HepG2 (cell line): Measurements from ENCODE around the gene ATP2B2. TPM values are rescaled to one million over a fixed set of nuclear protein-coding genes. Genes with fewer than 3 reads are reported as not detected.
A peak's percentile ranks its signal among the peaks of the same experiment; 100 is the strongest.

ENCODE experiments used
- ATAC-seq: fragments of 200-7000 bp; cut with Tn5 transposase; 3 replicates; pipeline ENCODE4 v1.9.1; 2020; ENCODE audit warnings: mild to moderate bottlenecking, moderate library complexity
- BruUV-seq: library from RNA; stranded (reverse); fragments of 400-500 nt; replicated peaks from 2 replicates; lab custom pipeline; 2021; lab: Mats Ljungman, UMichigan
- CTCF ChIA-PET: fragments of 300-600 bp; formaldehyde crosslinking; extraction: SDS; loops from one replicate; lab custom pipeline; 2021; ENCODE audit warnings: low total read pairs, inconsistent platforms, low intra/inter-chr PET ratio; lab: Yijun Ruan, JAX
- POLR2A ChIA-PET: fragments of 350-600 bp; sonication (Branson Sonifier 250); formaldehyde crosslinking; loops from one replicate; lab custom pipeline; 2020; ENCODE audit warnings: antibody characterized with exemption, inconsistent platforms; lab: Yijun Ruan, JAX
- DNase-seq: peaks from one replicate; pipeline ENCODE4 v3.0.0-alpha.2; 2015; ENCODE audit warnings: low spot score
- FAIRE-seq: peaks from 3 replicates; lab custom pipeline; 2011; peaks lifted over from hg19 to GRCh38; lab: Jason Lieb, UNC
- H2AFZ ChIP-seq: one replicate; pipeline ENCODE4 v1.6.1; 2011; ENCODE audit warnings: low read length, inconsistent platforms
- H3K27ac ChIP-seq: fragments of 300-600 bp; 3 replicates; pipeline ENCODE4 v1.8.0; 2011; ENCODE audit warnings: mixed run types, mild to moderate bottlenecking, mixed read lengths, low read length, inconsistent platforms; ENCODE audit not compliant: insufficient read depth; ENCODE audit errors: extremely low read length
- H3K27me3 ChIP-seq, 2 experiments: fragments of 200-600 bp in 1 of 2; 2 replicates in 1 of 2; 3 replicates in 1 of 2; pipeline versions ENCODE4 v1.6.0 to v1.8.0; 2011; ENCODE audit warnings: low read length in 2 of 2, mild to moderate bottlenecking in 2 of 2, moderate library complexity in 2 of 2, inconsistent platforms in 1 of 2; ENCODE audit not compliant: insufficient read depth in 2 of 2, control insufficient read depth in 1 of 2
- H3K36me3 ChIP-seq, 2 experiments: fragments of 200-600 bp in 1 of 2; replicated peaks in 1 of 2; 2 replicates in 1 of 2; 3 replicates in 1 of 2; pipeline versions ENCODE4 v1.5.1 to v1.8.0; 2011; ENCODE audit warnings: low read length in 2 of 2, inconsistent platforms in 1 of 2; ENCODE audit not compliant: insufficient read depth in 2 of 2, control insufficient read depth in 1 of 2
- H3K4me1 ChIP-seq: 2 replicates; pipeline ENCODE4 v1.5.1; 2012; ENCODE audit warnings: low read length, inconsistent platforms; ENCODE audit not compliant: insufficient read depth
- H3K4me2 ChIP-seq: 2 replicates; pipeline ENCODE4 v1.6.0; 2011; ENCODE audit warnings: low read depth, low read length, inconsistent platforms
- H3K4me3 ChIP-seq, 3 experiments: fragments of 200-600 bp in 1 of 3; sonication (generic), shearing (Covaris generic) in 1 of 3; replicated peaks in 1 of 3; 2 replicates each; pipeline ENCODE4 v1.5.1; 2011 to 2016; ENCODE audit warnings: low read length in 3 of 3, inconsistent platforms in 2 of 3, low read depth in 2 of 3, mild to moderate bottlenecking in 2 of 3, control low read depth in 1 of 3, mixed read lengths in 1 of 3; ENCODE audit not compliant: insufficient read depth in 1 of 3
- H3K79me2 ChIP-seq: one replicate; pipeline ENCODE4 v1.6.1; 2011; ENCODE audit warnings: low read length, inconsistent platforms; ENCODE audit not compliant: insufficient read depth
- H3K9ac ChIP-seq: 2 replicates; pipeline ENCODE4 v1.6.0; 2011; ENCODE audit warnings: mild to moderate bottlenecking, low read depth, low read length, inconsistent platforms; ENCODE audit not compliant: insufficient read depth
- H3K9me3 ChIP-seq: 2 replicates; pipeline ENCODE4 v1.5.1; 2012; ENCODE audit warnings: mild to moderate bottlenecking, low read length
- H4K20me1 ChIP-seq: 2 replicates; pipeline ENCODE4 v1.6.0; 2011; ENCODE audit warnings: inconsistent platforms, mild to moderate bottlenecking, low read length, moderate library complexity; ENCODE audit not compliant: insufficient read depth
- GABPB1 ChIP-seq: IDR thresholded peaks from 2 replicates; pipeline ENCODE4 v1.6.1; 2016; ENCODE audit warnings: mild to moderate bottlenecking, missing genetic modification reagents, moderate library complexity, missing compliant biosample characterization
- HNF4G ChIP-seq, 2 experiments: sonication (generic) in 1 of 2; formaldehyde crosslinking in 1 of 2; IDR thresholded peaks; 2 replicates each; pipeline versions ENCODE4 v1.4.0 to v1.6.1; 2011 to 2020; ENCODE audit warnings: borderline replicate concordance in 2 of 2, low read depth in 2 of 2, mild to moderate bottlenecking in 2 of 2, low read length in 1 of 2, missing genetic modification reagents in 1 of 2, moderate library complexity in 1 of 2
- KAT2B ChIP-seq: fragments of 150-350 bp; IDR thresholded peaks from 2 replicates; pipeline ENCODE4 v1.6.1; 2014; ENCODE audit warnings: low read depth, low read length, borderline replicate concordance
- ZBTB38 ChIP-seq: sonication (generic); formaldehyde crosslinking; IDR thresholded peaks from 2 replicates; pipeline ENCODE4 v1.5.1; 2020; ENCODE audit warnings: mild to moderate bottlenecking, missing genetic modification reagents
- ZNF124 ChIP-seq: sonication (generic); formaldehyde crosslinking; IDR thresholded peaks from 2 replicates; pipeline ENCODE4 v1.4.0; 2020; ENCODE audit warnings: missing genetic modification reagents
- ZNF143 ChIP-seq: sonication (generic); formaldehyde crosslinking; IDR thresholded peaks from 2 replicates; pipeline ENCODE4 v1.4.0; 2020; ENCODE audit warnings: missing genetic modification reagents
- ZNF333 ChIP-seq: sonication (generic); formaldehyde crosslinking; IDR thresholded peaks from 2 replicates; pipeline ENCODE4 v1.4.0; 2020; ENCODE audit warnings: mild to moderate bottlenecking, missing genetic modification reagents, borderline replicate concordance
- ZNF550 ChIP-seq: sonication (generic); formaldehyde crosslinking; IDR thresholded peaks from 2 replicates; pipeline ENCODE4 v1.4.0; 2020; ENCODE audit warnings: mild to moderate bottlenecking, missing genetic modification reagents, borderline replicate concordance
- ZNF672 ChIP-seq: sonication (generic); formaldehyde crosslinking; IDR thresholded peaks from 2 replicates; pipeline ENCODE4 v1.8.1; 2022; ENCODE audit warnings: missing genetic modification reagents
- ZNF841 ChIP-seq: sonication (generic); formaldehyde crosslinking; IDR thresholded peaks from 2 replicates; pipeline ENCODE4 v1.8.1; 2023; ENCODE audit warnings: missing genetic modification reagents, borderline replicate concordance
- ZSCAN25 ChIP-seq: sonication (generic); formaldehyde crosslinking; IDR thresholded peaks from 2 replicates; pipeline ENCODE4 v1.8.0; 2022; ENCODE audit warnings: mild to moderate bottlenecking, missing genetic modification reagents
- WGBS: methylation state at CpG from one replicate; pipeline ENCODE4 v1.1.6; 2017; ENCODE audit warnings: low lambda C conversion rate; 5-methylcytosine and 5-hydroxymethylcytosine counted together
- in situ Hi-C: cut with HindIII; loops from 2 replicates; pipeline ENCODE4 v1.10.0; 2017; ENCODE audit warnings: low pct_unique_long_range_greater_than_20kb; ENCODE audit not compliant: extremely low pct_ligation_motif_present
- intact Hi-C: fragments of 100-400 bp; cut with micrococcal nuclease; formaldehyde crosslinking; loops from one replicate; pipeline ENCODE4 v1.10.0; 2022; ENCODE audit not compliant: unreplicated experiment
- polyA plus RNA-seq, 8 experiments: library from polyadenylated mRNA; depleted of rRNA in 3 of 8; stranded (reverse) in 7 of 8; unstranded in 1 of 8; fragments of >200 nt; fragmentation: Illumina TruSeq in 4 of 8; extraction: Trizol in 4 of 8; gene quantifications; 2 replicates each; pipeline versions ENCODE4 v1.2.1 to v1.2.3, GENCODE V29; 2011 to 2016; ENCODE audit warnings: low read depth in 4 of 8, missing spikeins in 1 of 8, mixed read lengths in 1 of 8; ENCODE audit not compliant: insufficient read depth in 1 of 8
- total RNA-seq, 5 experiments: library from RNA; depleted of rRNA; stranded (reverse); fragments of >200 nt; fragmentation: Illumina TruSeq; extraction: Trizol; gene quantifications; 2 replicates each; pipeline ENCODE4 v1.2.3, GENCODE V29; 2016; ENCODE audit warnings: low read depth in 1 of 5
- TF ChIP-seq, protein P1 (sequence below): sonication (generic); formaldehyde crosslinking; IDR thresholded peaks from 2 replicates; pipeline ENCODE4 v1.8.0; 2023; ENCODE audit warnings: mild to moderate bottlenecking, missing genetic modification reagents
- TF ChIP-seq, protein P2 (sequence below): sonication (generic); formaldehyde crosslinking; IDR thresholded peaks from 2 replicates; pipeline ENCODE4 v1.5.1; 2020; ENCODE audit warnings: mild to moderate bottlenecking, missing genetic modification reagents, moderate library complexity
- TF ChIP-seq, protein P3 (sequence below): sonication (generic); formaldehyde crosslinking; IDR thresholded peaks from 2 replicates; pipeline ENCODE4 v1.8.1; 2023; ENCODE audit warnings: mild to moderate bottlenecking, missing genetic modification reagents
- TF ChIP-seq, protein P4 (sequence below): sonication (generic); formaldehyde crosslinking; IDR thresholded peaks from 2 replicates; pipeline ENCODE4 v1.5.1; 2020; ENCODE audit warnings: mild to moderate bottlenecking, missing genetic modification reagents, borderline replicate concordance

ATP2B2 gene
- total and polyA plus RNA-seq, 2 of the 13 experiments (the other 11 are each of a cell fraction or from before 2014, with no cell fraction given) = 1.5 to 2.3 TPM

DNA sequence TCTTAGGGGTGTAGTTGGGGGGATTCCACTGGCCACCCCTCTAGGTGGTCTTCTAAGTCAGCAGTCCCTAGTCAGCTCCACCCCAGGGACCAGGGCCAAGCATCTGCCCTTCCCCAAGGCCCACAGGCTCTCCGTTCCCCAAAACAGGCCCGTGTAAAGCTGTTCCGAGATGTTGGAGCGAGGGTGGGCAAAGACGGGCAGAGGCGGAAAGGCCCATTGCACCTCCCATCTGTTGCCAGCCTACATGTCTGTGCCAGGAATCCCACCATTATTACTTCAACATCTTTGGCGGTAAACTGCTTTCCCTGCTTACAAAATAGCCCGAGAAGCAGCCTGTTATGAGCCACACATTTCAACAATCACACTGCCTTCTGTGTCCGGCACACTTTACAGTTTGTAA, 1.9 kb upstream of the ATP2B2 start:
- no peak overlapping the region for H2AFZ ChIP-seq
- BruUV-seq = no TSS peak
- peaks cover 95% of the 10 kb centered on the region for H3K4me1 ChIP-seq
- no peaks in the 10 kb centered on the region for H3K9me3 ChIP-seq
- no peaks in the 10 kb centered on the region for H3K36me3 ChIP-seq
- H3K27ac ChIP-seq = peak overlapping the region; percentile 75
- POLR2A ChIA-PET = no interaction called here
- in situ Hi-C loops (no loop called here), intact Hi-C loops (no loop called here)
- peak overlapping the region; percentile 70 for H3K4me2 ChIP-seq
- CTCF ChIA-PET = no interaction called here
- TF ChIP-seq ZNF841 (no peak), ZNF672 (CRISPR knock-in tag) (no peak), ZNF333 (CRISPR knock-in tag) (no peak), GABPB1 (CRISPR knock-in tag) (no peak), ZSCAN25 (CRISPR knock-in tag) (no peak), KAT2B (no peak), ZNF550 (CRISPR knock-in tag) (no peak), ZNF124 (no peak), ZNF143 (CRISPR knock-in tag) (no peak), ZBTB38 (CRISPR knock-in tag) (peak; percentile 50; the same call in 1 of the 2 replicates), HNF4G (IDR thresholded peaks at IDR 0.05; ENCODE audit: borderline replicate concordance, low read depth, low read length) (no peak), HNF4G (CRISPR knock-in tag; IDR thresholded peaks at IDR 0.05; ENCODE audit: borderline replicate concordance, low read depth) (no peak)
- TF ChIP-seq, protein P1, sequence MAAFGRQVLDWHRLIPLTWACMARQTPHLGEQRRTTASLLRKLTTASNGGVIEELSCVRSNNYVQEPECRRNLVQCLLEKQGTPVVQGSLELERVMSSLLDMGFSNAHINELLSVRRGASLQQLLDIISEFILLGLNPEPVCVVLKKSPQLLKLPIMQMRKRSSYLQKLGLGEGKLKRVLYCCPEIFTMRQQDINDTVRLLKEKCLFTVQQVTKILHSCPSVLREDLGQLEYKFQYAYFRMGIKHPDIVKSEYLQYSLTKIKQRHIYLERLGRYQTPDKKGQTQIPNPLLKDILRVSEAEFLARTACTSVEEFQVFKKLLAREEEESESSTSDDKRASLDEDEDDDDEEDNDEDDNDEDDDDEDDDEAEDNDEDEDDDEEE (CRISPR knock-in tag) = no peak
- TF ChIP-seq, protein P2, sequence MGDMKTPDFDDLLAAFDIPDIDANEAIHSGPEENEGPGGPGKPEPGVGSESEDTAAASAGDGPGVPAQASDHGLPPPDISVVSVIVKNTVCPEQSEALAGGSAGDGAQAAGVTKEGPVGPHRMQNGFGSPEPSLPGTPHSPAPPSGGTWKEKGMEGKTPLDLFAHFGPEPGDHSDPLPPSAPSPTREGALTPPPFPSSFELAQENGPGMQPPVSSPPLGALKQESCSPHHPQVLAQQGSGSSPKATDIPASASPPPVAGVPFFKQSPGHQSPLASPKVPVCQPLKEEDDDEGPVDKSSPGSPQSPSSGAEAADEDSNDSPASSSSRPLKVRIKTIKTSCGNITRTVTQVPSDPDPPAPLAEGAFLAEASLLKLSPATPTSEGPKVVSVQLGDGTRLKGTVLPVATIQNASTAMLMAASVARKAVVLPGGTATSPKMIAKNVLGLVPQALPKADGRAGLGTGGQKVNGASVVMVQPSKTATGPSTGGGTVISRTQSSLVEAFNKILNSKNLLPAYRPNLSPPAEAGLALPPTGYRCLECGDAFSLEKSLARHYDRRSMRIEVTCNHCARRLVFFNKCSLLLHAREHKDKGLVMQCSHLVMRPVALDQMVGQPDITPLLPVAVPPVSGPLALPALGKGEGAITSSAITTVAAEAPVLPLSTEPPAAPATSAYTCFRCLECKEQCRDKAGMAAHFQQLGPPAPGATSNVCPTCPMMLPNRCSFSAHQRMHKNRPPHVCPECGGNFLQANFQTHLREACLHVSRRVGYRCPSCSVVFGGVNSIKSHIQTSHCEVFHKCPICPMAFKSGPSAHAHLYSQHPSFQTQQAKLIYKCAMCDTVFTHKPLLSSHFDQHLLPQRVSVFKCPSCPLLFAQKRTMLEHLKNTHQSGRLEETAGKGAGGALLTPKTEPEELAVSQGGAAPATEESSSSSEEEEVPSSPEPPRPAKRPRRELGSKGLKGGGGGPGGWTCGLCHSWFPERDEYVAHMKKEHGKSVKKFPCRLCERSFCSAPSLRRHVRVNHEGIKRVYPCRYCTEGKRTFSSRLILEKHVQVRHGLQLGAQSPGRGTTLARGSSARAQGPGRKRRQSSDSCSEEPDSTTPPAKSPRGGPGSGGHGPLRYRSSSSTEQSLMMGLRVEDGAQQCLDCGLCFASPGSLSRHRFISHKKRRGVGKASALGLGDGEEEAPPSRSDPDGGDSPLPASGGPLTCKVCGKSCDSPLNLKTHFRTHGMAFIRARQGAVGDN (CRISPR knock-in tag) = 0 out of 2 replicates have a peak, but pooled peaks have one; percentile 14
- TF ChIP-seq, protein P3, sequence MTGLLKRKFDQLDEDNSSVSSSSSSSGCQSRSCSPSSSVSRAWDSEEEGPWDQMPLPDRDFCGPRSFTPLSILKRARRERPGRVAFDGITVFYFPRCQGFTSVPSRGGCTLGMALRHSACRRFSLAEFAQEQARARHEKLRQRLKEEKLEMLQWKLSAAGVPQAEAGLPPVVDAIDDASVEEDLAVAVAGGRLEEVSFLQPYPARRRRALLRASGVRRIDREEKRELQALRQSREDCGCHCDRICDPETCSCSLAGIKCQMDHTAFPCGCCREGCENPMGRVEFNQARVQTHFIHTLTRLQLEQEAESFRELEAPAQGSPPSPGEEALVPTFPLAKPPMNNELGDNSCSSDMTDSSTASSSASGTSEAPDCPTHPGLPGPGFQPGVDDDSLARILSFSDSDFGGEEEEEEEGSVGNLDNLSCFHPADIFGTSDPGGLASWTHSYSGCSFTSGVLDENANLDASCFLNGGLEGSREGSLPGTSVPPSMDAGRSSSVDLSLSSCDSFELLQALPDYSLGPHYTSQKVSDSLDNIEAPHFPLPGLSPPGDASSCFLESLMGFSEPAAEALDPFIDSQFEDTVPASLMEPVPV = no peak
- TF ChIP-seq, protein P4, sequence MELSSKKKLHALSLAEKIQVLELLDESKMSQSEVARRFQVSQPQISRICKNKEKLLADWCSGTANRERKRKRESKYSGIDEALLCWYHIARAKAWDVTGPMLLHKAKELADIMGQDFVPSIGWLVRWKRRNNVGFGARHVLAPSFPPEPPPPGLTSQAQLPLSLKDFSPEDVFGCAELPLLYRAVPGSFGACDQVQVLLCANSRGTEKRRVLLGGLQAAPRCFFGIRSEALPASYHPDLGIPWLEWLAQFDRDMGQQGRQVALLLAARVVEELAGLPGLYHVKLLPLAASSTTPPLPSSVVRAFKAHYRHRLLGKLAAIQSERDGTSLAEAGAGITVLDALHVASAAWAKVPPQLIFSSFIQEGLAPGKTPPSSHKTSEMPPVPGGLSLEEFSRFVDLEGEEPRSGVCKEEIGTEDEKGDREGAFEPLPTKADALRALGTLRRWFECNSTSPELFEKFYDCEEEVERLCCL (CRISPR knock-in tag) = no peak
- H4K20me1 ChIP-seq = no peaks in the 10 kb centered on the region
- H3K79me2 ChIP-seq = no peaks in the 10 kb centered on the region
- FAIRE-seq = no peak
- no peak overlapping the region for H3K9ac ChIP-seq
- peaks cover 0 to 14% of the 10 kb centered on the region in 2 experiments; a peak in 3 of 5 replicates for H3K27me3 ChIP-seq
- DNase-seq = no peak
- ATAC-seq = no peak
- 84% methylated on average over 9 of the region's 9 CpGs for WGBS
- no peak overlapping the region; a peak in 1 of 6 replicates for H3K4me3 ChIP-seq
